Mucosa of descending colon (tissue), 3 donors: Measurements from ENCODE around the gene DIPK2A. TPM values are rescaled to one million over a fixed set of nuclear protein-coding genes. Genes with fewer than 3 reads are reported as not detected.

Experiments used
- ATAC-seq: fragments of 200-7000 bp; cut with Tn5 transposase; one replicate; pipeline ENCODE4 v1.9.1; 2020; ENCODE audit warnings: mild to moderate bottlenecking, moderate library complexity
- DNase-seq, 3 donors: peaks; one replicate each; pipeline ENCODE4 v3.0.0-alpha.2; 2020
- H3K36me3 ChIP-seq: fragments of 200-600 bp; one replicate; pipeline ENCODE4 v1.8.0; 2021; ENCODE audit warnings: low read depth, mild to moderate bottlenecking
- H3K4me1 ChIP-seq: fragments of 200-600 bp; one replicate; pipeline ENCODE4 v1.8.0; 2021; ENCODE audit warnings: low read depth, mild to moderate bottlenecking
- H3K4me3 ChIP-seq: fragments of 200-600 bp; one replicate; pipeline ENCODE4 v1.8.0; 2021; ENCODE audit warnings: mild to moderate bottlenecking
- H3K9me3 ChIP-seq: fragments of 200-600 bp; one replicate; pipeline ENCODE4 v1.8.0; 2021; ENCODE audit warnings: mild to moderate bottlenecking
- intact Hi-C, 2 donors: fragments of 100-400 bp; cut with DNase I in 1 of 2; cut with micrococcal nuclease in 1 of 2; formaldehyde crosslinking; loops; one replicate each; pipeline versions ENCODE4 v1.11.0 to v1.11.1; 2022; cut with DNase I, micrococcal nuclease
- total RNA-seq, 3 donors: library from RNA; stranded (reverse); fragmentation: NEBNext Ultra II Directional in 2 of 3; extraction: Animal tissue kit (Norgen Biotek cat#: 25700) in 2 of 3; gene quantifications; one replicate each; pipeline versions ENCODE4 v1.2.1 to v1.2.4, GENCODE V29; 2021 to 2023
- TF ChIP-seq, protein P1 (sequence below): fragments of 200-600 bp; IDR thresholded peaks from one replicate; pipeline ENCODE4 v1.8.0; 2022; ENCODE audit warnings: antibody characterized with exemption, mild to moderate bottlenecking
- donor health status: DM: no; HTN: no; CAD: no; lungs with moderate emphysema.
- donor health status: DM: no; HTN: no; CAD: no.
- donor health status: DM: no; HTN: yes; CAD: no.

Gene DIPK2A
- total RNA-seq, 3 donors from 2014 or later = 14.2 to 30.1 (median 14.7) TPM

GRCh38 chr3:143935678-143936077 lies 35.9 kb upstream of the DIPK2A start:
- no peaks in the 10 kb centered on the region for H3K36me3 ChIP-seq
- intact Hi-C loops = no loop called here
- no peaks in the 10 kb centered on the region for H3K4me1 ChIP-seq
- H3K9me3 ChIP-seq = no peaks in the 10 kb centered on the region
- TF ChIP-seq, protein P1, sequence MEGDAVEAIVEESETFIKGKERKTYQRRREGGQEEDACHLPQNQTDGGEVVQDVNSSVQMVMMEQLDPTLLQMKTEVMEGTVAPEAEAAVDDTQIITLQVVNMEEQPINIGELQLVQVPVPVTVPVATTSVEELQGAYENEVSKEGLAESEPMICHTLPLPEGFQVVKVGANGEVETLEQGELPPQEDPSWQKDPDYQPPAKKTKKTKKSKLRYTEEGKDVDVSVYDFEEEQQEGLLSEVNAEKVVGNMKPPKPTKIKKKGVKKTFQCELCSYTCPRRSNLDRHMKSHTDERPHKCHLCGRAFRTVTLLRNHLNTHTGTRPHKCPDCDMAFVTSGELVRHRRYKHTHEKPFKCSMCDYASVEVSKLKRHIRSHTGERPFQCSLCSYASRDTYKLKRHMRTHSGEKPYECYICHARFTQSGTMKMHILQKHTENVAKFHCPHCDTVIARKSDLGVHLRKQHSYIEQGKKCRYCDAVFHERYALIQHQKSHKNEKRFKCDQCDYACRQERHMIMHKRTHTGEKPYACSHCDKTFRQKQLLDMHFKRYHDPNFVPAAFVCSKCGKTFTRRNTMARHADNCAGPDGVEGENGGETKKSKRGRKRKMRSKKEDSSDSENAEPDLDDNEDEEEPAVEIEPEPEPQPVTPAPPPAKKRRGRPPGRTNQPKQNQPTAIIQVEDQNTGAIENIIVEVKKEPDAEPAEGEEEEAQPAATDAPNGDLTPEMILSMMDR = no peak
- no peak overlapping the region for H3K4me3 ChIP-seq
- no peak for ATAC-seq
- no peak for DNase-seq

- H3K36me3 ChIP-seq = no peaks in the 10 kb centered on the region
- DNase-seq = no peak
- no peak for ATAC-seq
- no peaks in the 10 kb centered on the region for H3K4me1 ChIP-seq
- no peaks in the 10 kb centered on the region for H3K9me3 ChIP-seq
- intact Hi-C loops = loop anchor here in 1 of 2 donors (5.0 kb wide), 1 partner anchor 174 kb away; no protein-coding TSS in a partner anchor
- H3K4me3 ChIP-seq = no peak overlapping the region
- TF ChIP-seq, protein P1 = no peak
Observed at GRCh38 chr3:143950810-143951209, 20.8 kb upstream of the DIPK2A start.

DNA sequence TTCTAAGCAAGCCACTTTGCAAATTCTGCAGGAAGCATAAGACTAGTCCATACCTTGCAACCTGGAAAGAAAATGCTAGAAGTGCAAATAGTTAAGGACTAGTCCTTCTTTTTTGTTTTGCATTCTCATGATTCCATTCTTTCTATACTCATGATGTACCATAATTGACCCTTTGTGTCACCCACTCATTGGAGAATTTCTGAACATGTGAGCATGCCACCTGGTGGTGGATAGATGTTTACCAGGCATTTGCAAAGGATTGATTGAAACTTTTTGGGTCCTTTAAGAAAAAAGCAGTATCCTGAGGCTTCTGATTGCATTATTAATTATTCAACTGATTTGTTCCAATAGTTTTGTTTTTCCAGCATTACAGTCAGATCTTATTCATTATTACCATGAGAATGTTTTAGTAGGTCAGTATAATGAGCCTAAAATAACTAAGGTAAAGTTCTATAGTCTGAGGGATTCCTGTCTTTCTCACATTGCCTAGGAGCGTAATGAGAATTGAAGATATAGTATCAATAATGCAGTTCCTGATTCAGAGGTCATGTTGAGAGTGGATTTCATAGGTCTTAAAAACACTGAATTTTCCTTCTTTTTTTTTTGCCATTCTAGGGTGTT lies 20.2 kb upstream of the DIPK2A start:
- H3K4me1 ChIP-seq = no peaks in the 10 kb centered on the region
- intact Hi-C loops = loop anchor here in 1 of 2 donors (5.0 kb wide), 1 partner anchor 174 kb away; no protein-coding TSS in a partner anchor
- no peaks in the 10 kb centered on the region for H3K9me3 ChIP-seq
- TF ChIP-seq, protein P1 = no peak
- ATAC-seq (no peak), DNase-seq (peak in 1 of 3 donors; percentile 33)
- H3K4me3 ChIP-seq = no peak overlapping the region
- H3K36me3 ChIP-seq = no peaks in the 10 kb centered on the region

GRCh38 chr3:143952569-143953072 lies 19.0 kb upstream of the DIPK2A start:
- intact Hi-C loops = loop anchor here in 1 of 2 donors (5.0 kb wide), 1 partner anchor 175 kb away; no protein-coding TSS in a partner anchor
- H3K36me3 ChIP-seq = no peaks in the 10 kb centered on the region
- DNase-seq (no peak), ATAC-seq (no peak)
- no peaks in the 10 kb centered on the region for H3K4me1 ChIP-seq
- H3K4me3 ChIP-seq = no peak overlapping the region
- H3K9me3 ChIP-seq = no peaks in the 10 kb centered on the region
- TF ChIP-seq, protein P1 = no peak

DNA sequence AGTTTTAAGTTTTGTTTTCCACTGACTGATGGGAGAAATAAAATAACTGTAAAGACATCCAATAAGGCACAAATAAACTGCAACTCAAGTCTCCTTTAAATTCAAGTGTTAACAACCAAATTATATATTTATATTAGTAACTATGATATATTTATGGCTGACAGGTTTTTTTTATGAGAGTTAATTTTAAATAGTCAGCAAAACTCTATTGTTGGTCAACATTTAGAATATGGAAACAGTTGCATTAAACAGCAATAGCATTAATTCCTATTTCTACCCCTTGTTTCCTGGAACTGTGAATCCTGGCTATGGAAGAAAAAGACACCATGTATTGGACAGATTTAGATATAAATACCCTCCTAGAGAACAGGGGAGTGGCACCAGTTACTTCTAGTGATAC lies 16.5 kb upstream of the DIPK2A start:
- no peaks in the 10 kb centered on the region for H3K36me3 ChIP-seq
- H3K4me3 ChIP-seq = no peak overlapping the region
- TF ChIP-seq, protein P1 = no peak
- H3K9me3 ChIP-seq = no peaks in the 10 kb centered on the region
- intact Hi-C loops = no loop called here
- ATAC-seq = no peak
- H3K4me1 ChIP-seq = no peaks in the 10 kb centered on the region
- DNase-seq = no peak
